CD4-positive, alpha-beta T cell treated with Interleukin-17A for 4 hours (primary cell): ENCODE data around the gene SNF8.
"Not testable (repeated sequence)": the region's sequence is repeated elsewhere in the genome, so short reads cannot be mapped to it uniquely, and the experiment has no call there.

Experiments
- DNase-seq: peaks from one replicate; pipeline ENCODE4 v3.0.0-alpha.2; 2020; ENCODE audit warnings: mixed read lengths

The SNF8 gene

GRCh38 chr17:48944515-48945260 lies at the start of gene SNF8:
SNF8 (minus strand) TSS chr17:48944842; CDS start chr17:48944734, 108 bp downstream.
- peak; percentile 92 for DNase-seq

DNA sequence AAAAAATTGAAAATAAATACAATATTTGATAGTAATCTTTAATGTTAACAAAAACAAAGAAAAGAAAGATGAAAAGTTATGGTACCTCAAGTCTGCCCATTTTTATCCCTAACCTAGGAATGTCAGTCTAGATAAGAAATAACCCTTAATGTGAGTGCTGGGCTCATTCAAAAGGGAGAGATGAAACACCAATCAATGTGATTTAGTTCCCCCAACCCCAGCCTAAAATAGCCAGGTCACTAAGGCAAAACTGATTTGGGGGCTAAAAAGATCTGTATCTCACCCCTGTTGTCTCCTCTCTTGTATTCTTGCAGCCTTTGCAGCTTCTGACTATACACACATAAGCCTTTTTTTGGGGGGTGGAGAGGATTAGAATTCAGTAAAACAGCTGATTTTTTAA lies 49.3 kb upstream of the SNF8 start:
- no peak for DNase-seq

- DNase-seq, result no peak
Observed at GRCh38 chr17:48993305-48993704, 48.7 kb upstream of the SNF8 start.

GRCh38 chr17:48992444-48992843 lies 47.8 kb upstream of the SNF8 start:
- no peak for DNase-seq

DNA sequence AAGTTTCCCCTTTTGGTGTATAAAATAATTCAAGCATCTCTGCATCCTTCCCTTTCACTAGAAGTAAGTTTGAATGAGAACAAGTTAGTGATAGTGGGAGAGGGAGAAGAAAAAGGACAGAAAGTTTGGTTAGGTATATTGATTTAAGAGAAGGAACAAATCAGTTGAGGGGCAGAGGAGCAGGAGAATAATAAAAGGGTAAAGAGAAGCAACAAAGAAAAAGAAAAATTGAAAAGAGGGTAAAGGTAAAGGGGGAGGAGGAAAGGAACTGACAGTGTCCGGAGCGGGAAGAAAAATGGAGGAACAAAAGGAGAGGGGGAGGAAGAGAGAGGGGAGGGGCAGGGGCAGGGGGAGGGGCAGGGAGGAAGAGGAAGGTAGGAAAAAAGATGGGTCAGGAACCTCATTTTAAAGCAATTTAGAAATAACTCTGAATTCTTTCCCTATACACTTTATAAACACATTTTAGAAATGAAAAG lies 46.3 kb upstream of the SNF8 start:
- DNase-seq, result no peak

GRCh38 chr17:48989100-48989499 lies 44.5 kb upstream of the SNF8 start:
- DNase-seq, result no peak

DNA sequence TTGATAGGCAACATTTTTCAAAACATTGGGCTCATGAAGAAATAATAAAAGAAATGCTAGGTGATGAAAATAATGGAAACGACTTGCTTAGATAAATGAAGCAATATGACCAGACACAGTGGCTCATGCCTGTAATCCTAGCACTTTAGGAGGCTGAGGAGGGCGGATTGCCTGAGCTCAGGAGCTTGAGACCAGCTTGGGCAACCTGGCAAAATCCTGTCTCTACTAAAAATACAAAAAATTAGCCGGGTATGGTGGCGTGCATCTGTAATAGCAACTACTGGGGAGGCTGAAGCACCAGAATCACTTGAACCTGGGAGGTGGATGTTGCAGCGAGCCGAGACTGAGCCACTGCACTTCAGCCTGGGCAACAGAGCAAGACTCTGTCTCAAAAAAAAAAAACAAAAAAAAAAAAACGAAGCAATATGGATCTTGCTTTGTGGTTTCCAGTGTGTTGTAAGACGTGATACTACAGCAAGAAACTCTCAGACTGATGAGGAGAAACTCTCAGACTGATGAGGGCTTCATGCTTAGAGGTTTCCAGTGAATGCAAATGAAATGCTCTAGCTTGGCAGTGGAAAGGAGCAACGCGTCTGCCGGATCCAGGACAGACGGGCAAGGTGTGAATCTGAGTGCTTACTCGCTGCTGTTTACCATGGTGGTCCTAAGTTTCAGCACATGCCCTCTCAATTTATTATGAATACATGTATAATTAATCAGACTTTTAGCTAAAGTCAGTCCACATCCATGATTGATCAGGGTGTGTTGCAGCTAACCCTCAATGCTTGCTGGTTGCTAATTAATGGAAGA lies 41.0 kb upstream of the SNF8 start:
- DNase-seq, result no peak

GRCh38 chr17:48981927-48982539 lies 37.4 kb upstream of the SNF8 start:
- no peak for DNase-seq

DNA sequence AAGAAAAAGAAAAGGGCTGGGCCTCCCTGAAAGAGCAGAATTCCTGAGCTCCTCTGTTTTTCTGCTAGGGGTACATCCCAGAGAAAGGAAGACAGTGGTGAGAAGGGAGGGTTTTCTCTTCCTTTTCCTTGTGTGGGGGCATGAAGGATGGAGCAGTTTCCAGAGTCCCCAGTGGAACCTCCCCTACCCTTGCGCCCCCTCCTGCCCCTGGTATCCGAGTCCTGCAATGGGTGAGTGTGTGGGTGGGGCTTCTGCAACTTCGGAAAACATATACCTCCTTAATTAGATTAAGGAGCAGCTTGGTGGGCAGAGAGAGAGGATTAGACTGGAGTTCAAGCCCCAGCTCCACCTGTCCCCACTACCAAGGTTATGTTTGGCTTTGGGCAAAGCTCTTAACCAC lies 29.2 kb upstream of the SNF8 start:
- no peak for DNase-seq

- no peak for DNase-seq
Observed at GRCh38 chr17:48972749-48973097, 28.1 kb upstream of the SNF8 start.

DNA sequence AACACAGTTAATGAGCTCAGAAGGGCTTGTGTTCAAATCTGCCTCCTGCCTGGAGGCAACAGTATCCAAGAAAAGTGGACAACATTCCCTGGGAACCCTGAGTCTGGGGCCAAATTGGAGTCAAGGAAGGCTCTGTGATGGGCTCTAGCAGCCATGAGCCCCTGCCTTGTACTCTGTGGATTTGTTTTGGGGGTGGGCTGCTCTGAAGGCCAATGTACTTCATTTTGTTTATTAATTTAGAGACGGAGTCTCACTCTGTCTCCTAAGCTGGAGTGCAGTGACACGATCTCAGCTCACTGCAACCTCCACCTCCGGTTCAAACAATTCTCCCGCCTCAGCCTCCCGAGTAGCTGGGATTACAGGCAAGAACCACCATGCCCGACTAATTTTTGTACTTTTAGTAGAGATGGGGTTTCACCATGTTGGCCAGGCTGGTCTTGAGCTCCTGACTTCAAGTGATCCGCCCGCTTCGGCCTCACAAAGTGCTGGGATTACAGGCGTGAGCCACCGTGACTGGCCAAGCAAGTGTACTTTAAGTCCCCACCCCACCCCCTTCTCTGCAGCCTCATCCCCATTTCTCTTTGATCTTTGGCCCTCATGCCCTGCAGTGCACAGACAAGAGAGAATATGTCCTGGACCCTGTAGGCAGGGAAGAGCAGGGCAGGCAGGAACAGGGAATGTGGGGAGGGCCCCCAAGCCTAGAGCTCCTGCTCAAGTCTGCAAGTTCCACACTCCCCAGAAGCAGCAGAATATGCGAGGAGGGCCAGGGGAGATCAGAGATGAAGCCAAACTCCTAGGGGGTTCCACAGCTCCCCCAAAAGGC lies 26.4 kb upstream of the SNF8 start:
- DNase-seq, result no peak

- DNase-seq, result no peak
Observed at GRCh38 chr17:48970224-48970623, 25.6 kb upstream of the SNF8 start.

DNA sequence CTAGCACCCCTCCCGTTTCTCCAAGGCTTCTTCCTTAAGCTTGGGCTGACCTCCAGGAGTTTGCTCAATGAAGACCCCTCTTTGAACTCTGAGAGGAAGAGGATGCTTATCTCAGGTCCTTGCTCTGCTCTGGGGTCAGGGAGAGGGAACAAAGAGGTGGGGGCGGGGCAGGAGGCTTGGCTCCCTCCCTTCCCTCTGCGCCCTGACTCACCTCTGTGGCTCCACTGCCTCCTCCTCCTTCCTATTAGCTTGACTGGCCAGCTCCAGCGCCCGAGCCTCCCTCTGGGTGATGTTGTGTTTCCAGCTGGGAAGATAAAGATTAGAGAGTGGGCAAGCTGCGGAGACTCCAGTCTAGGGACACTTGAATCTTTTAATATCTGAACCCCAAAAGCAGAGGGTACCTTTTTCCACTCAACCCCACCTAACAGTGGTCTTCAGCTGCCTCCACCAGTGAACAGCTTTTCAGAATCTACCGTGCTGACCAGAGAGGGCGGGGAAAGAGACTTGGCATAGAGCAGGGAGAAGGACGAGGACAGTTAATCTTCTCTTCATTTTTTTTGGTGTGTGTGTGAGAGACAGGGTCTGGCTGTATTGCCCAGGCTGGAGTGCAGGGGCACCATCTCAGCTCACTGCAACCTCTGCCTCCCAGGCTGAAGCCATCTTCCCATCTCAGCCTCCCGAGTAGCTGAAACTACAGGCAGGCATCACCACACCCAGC lies 17.0 kb upstream of the SNF8 start:
- no peak for DNase-seq

DNA sequence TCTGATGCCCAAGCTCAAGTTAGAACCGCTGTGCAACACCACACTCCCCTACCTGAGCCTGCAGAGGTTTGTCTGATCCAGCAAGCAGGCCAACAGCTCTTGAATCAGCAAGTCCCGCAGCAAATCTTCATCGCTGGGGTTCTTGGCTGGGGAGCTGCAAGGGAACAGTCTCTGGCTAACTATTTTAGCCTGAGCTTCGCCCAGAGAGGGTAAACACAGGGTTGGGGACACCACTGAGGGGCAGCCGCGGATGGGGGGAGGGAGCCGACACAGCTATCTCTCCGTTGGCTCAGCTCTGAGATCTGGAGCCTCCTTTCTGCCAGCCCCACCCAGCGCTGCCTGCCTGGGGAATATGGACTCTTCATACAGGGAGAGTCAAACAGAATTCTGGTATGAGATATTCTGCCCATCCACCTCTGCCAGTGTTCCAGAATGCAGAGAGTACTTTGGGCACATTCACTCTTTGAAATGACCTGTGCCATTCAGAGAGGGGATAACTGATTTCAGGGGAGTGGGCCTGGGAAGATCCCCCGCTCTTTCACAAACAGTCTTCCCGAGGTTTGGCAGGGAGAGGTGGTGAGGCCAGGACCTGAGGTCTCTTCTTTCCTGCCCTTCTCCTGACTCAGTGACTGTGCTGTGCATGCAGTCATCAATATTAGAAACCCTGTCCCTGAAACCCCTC lies 16.3 kb upstream of the SNF8 start:
- no peak for DNase-seq

GRCh38 chr17:48954300-48954755 lies 9.7 kb upstream of the SNF8 start:
- no peak for DNase-seq

GRCh38 chr17:48952904-48953303 lies 8.3 kb upstream of the SNF8 start:
- DNase-seq, result no peak

- no peak for DNase-seq
Observed at GRCh38 chr17:48951572-48951971, 6.9 kb upstream of the SNF8 start.

- not testable (repeated sequence) for DNase-seq
Observed at GRCh38 chr17:48945261-48945651, 614 bp upstream of the SNF8 start.

GRCh38 chr17:48933035-48933434 lies 11.6 kb downstream of the SNF8 start:
- no peak for DNase-seq

GRCh38 chr17:48930435-48930873 lies 14.2 kb downstream of the SNF8 start:
- DNase-seq, result no peak

GRCh38 chr17:48929812-48930165 lies 14.9 kb downstream of the SNF8 start:
- DNase-seq, result no peak
